Duodenal mucosa (tissue), 2 donors: Measurements from ENCODE around the gene PHOSPHO2.

Experiments
- H3K27ac ChIP-seq: one replicate; pipeline ENCODE4 v1.7.0; 2013; ENCODE audit warnings: low read depth, low read length
- H3K27me3 ChIP-seq, 2 donors: one replicate each; pipeline ENCODE4 v1.7.0; 2013; ENCODE audit warnings: low read length in 2 of 2, control low read depth in 1 of 2; ENCODE audit not compliant: insufficient read depth in 2 of 2, control insufficient read depth in 1 of 2
- H3K36me3 ChIP-seq, 2 donors: one replicate each; pipeline ENCODE4 v1.7.0; 2013; ENCODE audit warnings: low read length in 2 of 2, control low read depth in 1 of 2; ENCODE audit not compliant: insufficient read depth in 2 of 2, control insufficient read depth in 1 of 2
- H3K4me1 ChIP-seq, 2 donors: one replicate each; pipeline ENCODE4 v1.7.0; 2013; ENCODE audit warnings: low read length in 2 of 2, control low read depth in 1 of 2; ENCODE audit not compliant: insufficient read depth in 2 of 2, control insufficient read depth in 1 of 2
- H3K4me3 ChIP-seq, 2 donors: one replicate each; pipeline ENCODE4 v1.7.0; 2013; ENCODE audit warnings: low read length in 2 of 2, low read depth in 1 of 2
- H3K9ac ChIP-seq, 2 donors: one replicate each; pipeline ENCODE4 v1.7.0; 2013; ENCODE audit warnings: low read length in 2 of 2, low read depth in 1 of 2
- H3K9me3 ChIP-seq, 2 donors: one replicate each; pipeline ENCODE4 v1.7.0; 2013; ENCODE audit warnings: low read length in 2 of 2, control low read depth in 1 of 2; ENCODE audit not compliant: control insufficient read depth in 1 of 2

Gene PHOSPHO2

GRCh38 chr2:169748319-169748718 is 54.0 kb downstream of the PHOSPHO2 start:
- H3K9ac ChIP-seq = no peak overlapping the region
- peaks cover 3 to 10% of the 10 kb centered on the region in 2 donors for H3K36me3 ChIP-seq
- H3K4me1 ChIP-seq = no peaks in the 10 kb centered on the region
- H3K9me3 ChIP-seq = no peaks in the 10 kb centered on the region
- no peak overlapping the region for H3K4me3 ChIP-seq
- no peak overlapping the region for H3K27ac ChIP-seq
- no peaks in the 10 kb centered on the region for H3K27me3 ChIP-seq
